ENCODE results near the gene CYB561A3.

DNA sequence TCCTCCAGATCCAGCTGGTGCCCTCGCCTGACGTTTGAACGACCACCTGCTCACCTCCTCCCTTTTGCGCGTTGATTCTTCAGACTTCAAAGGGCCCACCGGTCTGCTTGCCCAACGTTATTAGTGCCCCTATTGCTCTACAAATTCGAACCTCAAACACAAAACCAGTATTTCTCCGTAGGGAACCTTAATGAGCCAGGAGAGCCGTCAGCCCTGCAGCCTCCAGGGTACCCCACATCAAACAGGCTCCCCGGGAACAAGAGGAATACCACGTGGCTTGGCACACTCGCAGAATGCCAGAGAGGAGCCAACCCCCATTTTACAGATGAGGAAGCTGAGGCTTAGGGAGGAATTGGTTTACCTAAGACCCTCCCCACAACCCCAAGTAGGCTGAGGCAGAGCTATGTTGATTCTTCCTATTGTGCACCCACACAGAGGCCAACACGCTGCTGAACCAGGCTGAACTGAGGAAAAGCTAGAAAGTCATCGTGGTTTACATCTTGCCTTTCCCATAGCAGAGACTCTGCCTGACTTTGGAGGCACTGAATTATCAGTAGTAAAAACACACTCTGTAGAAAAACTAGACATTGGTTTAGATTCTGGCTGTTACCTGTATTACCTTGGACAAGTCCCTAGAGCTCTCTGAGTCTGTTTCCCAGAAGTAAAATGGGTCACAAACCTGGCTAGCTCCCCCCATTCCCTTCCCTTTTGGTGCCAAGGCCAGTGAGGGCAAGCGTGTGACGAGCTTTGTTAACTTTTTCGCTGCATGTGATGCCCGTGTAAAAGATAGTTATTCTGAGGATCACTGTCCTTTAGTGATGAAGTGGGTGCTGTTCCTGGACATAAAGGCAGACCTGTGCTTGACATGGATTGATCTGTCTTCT is 27.9 kb downstream of the CYB561A3 start:
- TF ChIP-seq, protein P1, sequence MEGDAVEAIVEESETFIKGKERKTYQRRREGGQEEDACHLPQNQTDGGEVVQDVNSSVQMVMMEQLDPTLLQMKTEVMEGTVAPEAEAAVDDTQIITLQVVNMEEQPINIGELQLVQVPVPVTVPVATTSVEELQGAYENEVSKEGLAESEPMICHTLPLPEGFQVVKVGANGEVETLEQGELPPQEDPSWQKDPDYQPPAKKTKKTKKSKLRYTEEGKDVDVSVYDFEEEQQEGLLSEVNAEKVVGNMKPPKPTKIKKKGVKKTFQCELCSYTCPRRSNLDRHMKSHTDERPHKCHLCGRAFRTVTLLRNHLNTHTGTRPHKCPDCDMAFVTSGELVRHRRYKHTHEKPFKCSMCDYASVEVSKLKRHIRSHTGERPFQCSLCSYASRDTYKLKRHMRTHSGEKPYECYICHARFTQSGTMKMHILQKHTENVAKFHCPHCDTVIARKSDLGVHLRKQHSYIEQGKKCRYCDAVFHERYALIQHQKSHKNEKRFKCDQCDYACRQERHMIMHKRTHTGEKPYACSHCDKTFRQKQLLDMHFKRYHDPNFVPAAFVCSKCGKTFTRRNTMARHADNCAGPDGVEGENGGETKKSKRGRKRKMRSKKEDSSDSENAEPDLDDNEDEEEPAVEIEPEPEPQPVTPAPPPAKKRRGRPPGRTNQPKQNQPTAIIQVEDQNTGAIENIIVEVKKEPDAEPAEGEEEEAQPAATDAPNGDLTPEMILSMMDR (IDR thresholded peaks at IDR 0.05; ENCODE audit: insufficient read depth, low read depth, low read length), result no peak
- no peak for TF ChIP-seq EZH2 (IDR thresholded peaks at IDR 0.05; ENCODE audit: insufficient read depth, low read length)

All from astrocyte (in vitro differentiated cells and primary cell).